B cell (primary cell): Measurements from ENCODE around the gene MEAK7. TPM values are rescaled to one million over a fixed set of nuclear protein-coding genes. Genes with fewer than 3 reads are reported as not detected.

Experiments
- ATAC-seq: fragments of 200-7000 bp; cut with Tn5 transposase; one replicate; pipeline ENCODE4 v1.10.0; 2021; ENCODE audit warnings: low read depth, mild to moderate bottlenecking, moderate number of reproducible peaks, moderate library complexity
- CTCF ChIA-PET: fragments of 350-600 bp; sonication (Branson Sonifier 250); formaldehyde crosslinking; loops from one replicate; lab custom pipeline; 2021; ENCODE audit warnings: antibody characterized with exemption, inconsistent platforms; lab: Charles Lee
- POLR2A ChIA-PET: fragments of 350-600 bp; sonication (Branson Sonifier 250); formaldehyde crosslinking; loops from one replicate; lab custom pipeline; 2021; ENCODE audit warnings: antibody characterized with exemption; lab: Charles Lee
- DNase-seq: peaks from one replicate; pipeline ENCODE4 v3.0.0; 2013
- H2AFZ ChIP-seq: 2 replicates; pipeline ENCODE4 v1.6.1; 2012; ENCODE audit warnings: mild to moderate bottlenecking, low read depth, low read length; ENCODE audit not compliant: insufficient read depth, poor library complexity, severe bottlenecking
- H3K27ac ChIP-seq, 2 donors: 1 replicate in 1 of 2; 2 replicates in 1 of 2; pipeline ENCODE4 v1.5.1; 2012 to 2013; ENCODE audit warnings: low read length in 2 of 2, mild to moderate bottlenecking in 2 of 2, moderate library complexity in 1 of 2
- H3K27me3 ChIP-seq, 4 experiments: fragments of 200-600 bp in 1 of 4; sonication (generic) in 1 of 4; replicated peaks in 1 of 4; 1 replicate in 2 of 4; 2 replicates in 2 of 4; pipeline versions ENCODE4 v1.6.1 to v1.7.0; 2013 to 2016; ENCODE audit warnings: low read length in 3 of 4, mild to moderate bottlenecking in 2 of 4, mixed read lengths in 1 of 4, moderate library complexity in 1 of 4; ENCODE audit not compliant: insufficient read depth in 4 of 4, control insufficient read depth in 3 of 4; ENCODE audit errors: control extremely low read depth in 1 of 4
- H3K36me3 ChIP-seq, 2 experiments: replicated peaks in 1 of 2; 1 replicate in 1 of 2; 2 replicates in 1 of 2; pipeline versions ENCODE4 v1.6.1 to v1.7.1; 2013; ENCODE audit warnings: low read length in 1 of 2; ENCODE audit not compliant: insufficient read depth in 2 of 2, control insufficient read depth in 1 of 2; ENCODE audit errors: control extremely low read depth in 1 of 2, extremely low read depth in 1 of 2
- H3K4me1 ChIP-seq, 2 donors: fragments of 200-600 bp in 1 of 2; sonication (generic) in 1 of 2; 1 replicate in 1 of 2; 2 replicates in 1 of 2; pipeline versions ENCODE4 v1.5.1 to v1.6.1; 2013 to 2017; ENCODE audit warnings: low read length in 2 of 2; ENCODE audit not compliant: control insufficient read depth in 2 of 2, insufficient read depth in 2 of 2
- H3K4me2 ChIP-seq: replicated peaks from 2 replicates; pipeline ENCODE3; 2012; ENCODE audit warnings: mild to moderate bottlenecking, low read depth, low read length; ENCODE audit not compliant: poor library complexity, severe bottlenecking
- H3K4me3 ChIP-seq, 5 experiments: fragments of 200-600 bp in 1 of 5; sonication (generic) in 1 of 5; 1 replicate in 3 of 5; 2 replicates in 2 of 5; pipeline versions ENCODE4 v1.5.1 to v1.7.0; 2011 to 2016; ENCODE audit warnings: low read length in 4 of 5, mild to moderate bottlenecking in 4 of 5, low read depth in 2 of 5, control low read depth in 1 of 5, moderate library complexity in 1 of 5; ENCODE audit not compliant: insufficient read depth in 1 of 5; ENCODE audit errors: control extremely low read depth in 1 of 5, extremely low read depth in 1 of 5
- H3K79me2 ChIP-seq: fragments of 200-600 bp; sonication (generic); one replicate; pipeline ENCODE4 v1.6.0; 2016; ENCODE audit warnings: low read length; ENCODE audit not compliant: control insufficient read depth, insufficient read depth
- H3K9ac ChIP-seq: fragments of 200-600 bp; sonication (generic); 2 replicates; pipeline ENCODE4 v1.6.1; 2017; ENCODE audit warnings: mild to moderate bottlenecking, low read length, moderate library complexity
- H3K9me3 ChIP-seq, 3 donors: one replicate each; pipeline versions ENCODE4 v1.6.1 to v1.7.1; 2013; ENCODE audit warnings: low read length in 2 of 3; ENCODE audit not compliant: control insufficient read depth in 2 of 3, insufficient read depth in 1 of 3; ENCODE audit errors: control extremely low read depth in 1 of 3
- H4K20me1 ChIP-seq: 2 replicates; pipeline ENCODE4 v1.6.0; 2012; ENCODE audit warnings: mild to moderate bottlenecking, low read length; ENCODE audit not compliant: insufficient read depth, control insufficient read depth, poor library complexity, severe bottlenecking
- H3K27ac Mint-ChIP-seq: one replicate; pipeline ENCODE4 v1.8.0; 2021; ENCODE audit warnings: mixed read lengths
- H3K27me3 Mint-ChIP-seq: one replicate; pipeline ENCODE4 v1.8.0; 2021; ENCODE audit warnings: mixed read lengths
- H3K4me1 Mint-ChIP-seq: one replicate; pipeline ENCODE4 v1.8.0; 2021; ENCODE audit warnings: mixed read lengths
- H3K4me3 Mint-ChIP-seq: one replicate; pipeline ENCODE4 v1.8.0; 2021; ENCODE audit warnings: mixed read lengths
- H3K9me3 Mint-ChIP-seq: one replicate; pipeline ENCODE4 v1.8.0; 2022; ENCODE audit warnings: mixed read lengths; ENCODE audit not compliant: insufficient read depth
- CTCF ChIP-seq: fragments of 200-600 bp; IDR thresholded peaks from one replicate; pipeline ENCODE4 v1.8.0; 2022; ENCODE audit warnings: antibody characterized with exemption, mild to moderate bottlenecking
- EZH2 ChIP-seq: IDR thresholded peaks from 2 replicates; pipeline ENCODE4 v1.6.1; 2012; ENCODE audit warnings: borderline replicate concordance, low read depth, mild to moderate bottlenecking, moderate library complexity, low read length; ENCODE audit not compliant: insufficient read depth, poor library complexity, severe bottlenecking
- WGBS: methylation state at CpG from one replicate; pipeline ENCODE4 v1.1.5; 2013; ENCODE audit warnings: missing lambda C conversion rate; ENCODE audit not compliant: insufficient coverage; 5-methylcytosine and 5-hydroxymethylcytosine counted together
- intact Hi-C: fragments of 100-400 bp; cut with micrococcal nuclease; formaldehyde crosslinking; loops from one replicate; pipeline ENCODE4 v1.10.0; 2022
- polyA plus RNA-seq: library from polyadenylated mRNA; depleted of rRNA; stranded (reverse); fragments of >200 nt; gene quantifications from 2 replicates; pipeline ENCODE4 v1.2.3, GENCODE V29; 2012
- total RNA-seq, 2 donors: library from RNA; stranded (reverse); fragments of 120-200 nt in 1 of 2; gene quantifications; 1 replicate in 1 of 2; 2 replicates in 1 of 2; pipeline versions ENCODE4 v1.2.3 to v1.2.4, GENCODE V29; 2013 to 2022

MEAK7 gene
- total and polyA plus RNA-seq, 2 donors (not counting 1 experiment from before 2014, with no cell fraction given), result 3.9 to 19.3 TPM

- ATAC-seq (no peak), DNase-seq (no peak)
- Histone ChIP-seq H3K9me3 (peaks cover 0 to 11% (median 5%) of the 10 kb centered on the region in 3 donors), H2AFZ (no peak overlapping the region), H3K79me2 (no peaks in the 10 kb centered on the region), H3K27me3 (peaks cover 0 to 3% (median under 1%) of the 10 kb centered on the region in 4 experiments), H3K4me1 (peaks cover 3 to 9% of the 10 kb centered on the region in 2 donors), H3K9ac (no peak overlapping the region), H3K27ac (no peak overlapping the region), H4K20me1 (no peaks in the 10 kb centered on the region), H3K36me3 (no peaks in the 10 kb centered on the region), H3K4me3 (no peak overlapping the region), H3K4me2 (no peak overlapping the region)
- WGBS, result 100% methylated on average over 2 of the region's 6 CpGs
- peaks cover 11% of the 10 kb centered on the region for H3K4me1 Mint-ChIP-seq
- H3K4me3 Mint-ChIP-seq, result no peak overlapping the region
- H3K9me3 Mint-ChIP-seq, result peaks cover 5% of the 10 kb centered on the region
- CTCF ChIA-PET, result interaction anchor here (0.6 to 3.9 kb wide), 6 partner anchors 21 to 208 kb away, joined by 3 to 17 read pairs (median 4); no protein-coding TSS in a partner anchor
- TF ChIP-seq EZH2 (no peak), CTCF (no peak)
- POLR2A ChIA-PET, result interaction anchor here (0.6 kb wide), 1 partner anchor 30 kb away, joined by 3 read pairs; no protein-coding TSS in a partner anchor
- H3K27me3 Mint-ChIP-seq, result peaks cover 4% of the 10 kb centered on the region
- no peak overlapping the region for H3K27ac Mint-ChIP-seq
- intact Hi-C loops, result no loop called here
Measured at GRCh38 chr16:84528322-84528721, 23.9 kb upstream of the MEAK7 start.

- peaks cover 5% of the 10 kb centered on the region for H3K9me3 Mint-ChIP-seq
- no peak overlapping the region for H2AFZ ChIP-seq
- no peak overlapping the region for H3K4me2 ChIP-seq
Measured at GRCh38 chr16:84527532-84528269, 23.2 kb upstream of the MEAK7 start.

More at GRCh38 chr16:84527532-84528269, 23.2 kb upstream of the MEAK7 start:
- no peak overlapping the region for H3K27ac ChIP-seq
- H3K36me3 ChIP-seq, result no peaks in the 10 kb centered on the region
- no peaks in the 10 kb centered on the region for H4K20me1 ChIP-seq
- H3K27me3 ChIP-seq, result peaks cover 0 to 2% (median 0%) of the 10 kb centered on the region in 4 experiments
- Mint-ChIP-seq H3K4me3 (no peak overlapping the region), H3K4me1 (peaks cover 8% of the 10 kb centered on the region), H3K27me3 (no peaks in the 10 kb centered on the region), H3K27ac (no peak overlapping the region)
- peaks cover 3 to 9% of the 10 kb centered on the region in 2 donors for H3K4me1 ChIP-seq
- H3K4me3 ChIP-seq, result no peak overlapping the region
- ATAC-seq (no peak), DNase-seq (no peak)
- CTCF ChIA-PET, result interaction anchor here (0.7 to 3.9 kb wide), 5 partner anchors 21 to 208 kb away, joined by 3 to 17 read pairs (median 4); no protein-coding TSS in a partner anchor
- intact Hi-C loops, result no loop called here
- no peaks in the 10 kb centered on the region for H3K79me2 ChIP-seq
- 83% methylated on average over 6 of the region's 11 CpGs for WGBS
- H3K9me3 ChIP-seq, result peaks cover 0 to 15% (median 5%) of the 10 kb centered on the region in 3 donors
- no peak overlapping the region for H3K9ac ChIP-seq
- TF ChIP-seq EZH2, result no peak
- TF ChIP-seq CTCF, result no peak
- POLR2A ChIA-PET, result interaction anchor here (0.6 kb wide), 1 partner anchor 31 kb away, joined by 3 read pairs; no protein-coding TSS in a partner anchor
